HG03558 (cell line): Measurements from ENCODE around the gene BDKRB1.

Source experiments
- ATAC-seq: cut with Tn5 transposase; IDR thresholded peaks from one replicate; pipeline ENCODE4 v1.9.1; 2021; ENCODE audit warnings: moderate number of reproducible peaks; ENCODE audit not compliant: unreplicated experiment; ENCODE audit errors: extremely low read depth

The BDKRB1 gene

DNA sequence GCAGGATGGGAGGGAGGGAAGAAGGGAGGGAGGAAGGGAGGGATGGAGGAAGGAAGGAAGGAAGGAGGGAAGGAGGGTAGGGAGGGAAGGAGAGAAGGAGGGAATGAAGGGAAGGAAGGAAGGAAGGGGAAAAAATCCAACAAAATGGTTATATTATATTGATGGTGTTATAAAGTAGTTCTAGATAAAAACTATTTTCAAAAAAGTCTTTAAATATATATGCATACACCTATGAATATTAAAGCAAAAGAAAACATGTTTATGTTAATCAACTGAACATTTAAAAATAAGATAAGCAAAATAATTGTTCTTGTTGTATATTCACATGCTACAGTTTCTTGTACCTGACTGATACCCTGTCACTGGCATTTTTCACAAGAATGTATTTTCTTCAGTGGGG lies 1.9 kb downstream of the BDKRB1 start:
- ATAC-seq: no peak

- no peak for ATAC-seq
Observed at GRCh38 chr14:96260341-96260821, 4.4 kb downstream of the BDKRB1 start.

DNA sequence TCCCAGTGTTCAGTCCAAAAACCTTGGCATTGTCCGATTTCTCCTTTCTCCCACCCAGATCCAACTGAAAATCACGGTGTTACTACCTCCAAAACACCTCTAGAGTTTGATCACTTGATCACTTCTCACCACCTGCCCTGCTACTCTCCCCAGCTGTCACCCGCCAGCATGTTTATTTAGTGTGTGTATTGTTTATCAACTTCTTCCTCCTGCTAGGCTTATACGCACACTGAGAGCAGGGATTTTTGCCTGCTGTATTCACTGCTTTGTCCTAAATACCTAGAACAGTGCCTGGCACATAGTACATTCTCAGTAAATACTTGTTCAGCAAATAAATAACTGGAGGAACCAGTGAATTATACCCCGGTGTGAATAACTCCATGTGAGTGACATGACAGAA lies 5.0 kb downstream of the BDKRB1 start:
- ATAC-seq: no peak

DNA sequence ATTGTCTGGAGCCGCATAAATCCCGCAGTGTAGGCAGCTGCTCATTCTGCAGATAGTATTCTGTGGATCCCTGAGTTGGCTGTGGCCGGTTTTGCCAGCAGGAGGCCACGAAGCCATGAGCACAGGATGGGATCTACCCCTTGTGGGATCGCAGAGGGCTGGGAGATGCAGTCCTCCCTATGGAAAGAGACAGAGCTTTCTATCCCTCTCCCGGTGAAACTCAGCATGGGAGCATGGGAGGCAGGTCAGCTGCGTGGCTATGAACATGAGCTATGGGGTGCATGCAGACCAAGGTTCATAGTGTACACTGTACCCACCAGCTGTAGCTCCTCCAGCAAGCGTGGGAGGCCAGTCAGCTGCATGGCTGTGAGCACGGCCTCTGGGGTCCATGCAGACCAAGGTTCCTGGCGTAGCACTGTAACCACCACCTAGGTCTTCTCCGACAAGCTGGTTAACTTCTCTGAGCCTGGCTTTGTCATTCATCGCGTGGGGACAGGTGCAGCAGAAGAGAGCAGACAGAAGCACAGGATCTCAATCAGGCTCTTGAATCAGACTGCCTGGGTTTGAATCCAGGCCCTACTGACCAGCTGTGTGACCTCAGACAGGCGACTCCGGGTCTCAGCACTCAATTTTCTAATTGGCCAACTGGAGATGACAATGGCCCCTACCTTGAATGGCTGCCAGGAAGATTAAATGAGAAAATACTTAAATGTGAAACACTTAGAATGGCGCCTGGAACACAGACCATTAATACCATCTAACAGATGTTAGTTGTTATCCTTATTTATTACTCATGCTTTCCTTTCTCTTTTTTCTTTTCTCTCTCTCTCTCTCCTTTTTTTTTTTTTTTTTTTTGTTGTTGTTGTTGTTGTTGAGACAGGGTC lies 6.0 kb downstream of the BDKRB1 start:
- no peak for ATAC-seq

GRCh38 chr14:96263347-96264199 lies 7.6 kb downstream of the BDKRB1 start:
- ATAC-seq: no peak

DNA sequence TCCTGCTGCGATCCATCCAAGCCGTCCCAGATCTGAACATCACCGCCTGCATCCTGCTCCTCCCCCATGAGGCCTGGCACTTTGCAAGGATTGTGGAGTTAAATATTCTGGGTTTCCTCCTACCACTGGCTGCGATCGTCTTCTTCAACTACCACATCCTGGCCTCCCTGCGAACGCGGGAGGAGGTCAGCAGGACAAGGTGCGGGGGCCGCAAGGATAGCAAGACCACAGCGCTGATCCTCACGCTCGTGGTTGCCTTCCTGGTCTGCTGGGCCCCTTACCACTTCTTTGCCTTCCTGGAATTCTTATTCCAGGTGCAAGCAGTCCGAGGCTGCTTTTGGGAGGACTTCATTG lies 8.2 kb downstream of the BDKRB1 start:
- ATAC-seq: no peak

DNA sequence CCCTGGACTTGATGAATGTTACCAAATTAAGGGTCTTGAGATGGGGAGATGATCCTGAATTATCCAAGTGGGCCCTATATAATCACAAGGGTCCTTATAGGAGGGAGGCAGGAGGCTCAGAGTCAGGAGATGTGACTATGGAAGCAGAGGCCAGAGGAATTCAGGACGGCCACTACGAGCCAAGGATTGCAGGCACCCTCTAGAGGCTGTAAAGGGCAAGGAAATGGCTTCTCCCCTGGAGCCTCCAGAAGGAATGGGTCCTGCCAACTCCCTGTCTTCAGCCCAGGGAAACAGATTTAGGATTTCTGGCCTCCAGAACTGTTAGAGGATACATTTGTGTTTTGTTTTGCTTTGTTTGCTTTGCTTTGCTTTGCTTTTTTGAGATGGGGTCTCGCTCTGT lies 8.8 kb downstream of the BDKRB1 start:
- ATAC-seq: no peak

- ATAC-seq: no peak
Observed at GRCh38 chr14:96265383-96266095, 9.5 kb downstream of the BDKRB1 start.

GRCh38 chr14:96267336-96267735 lies 11.3 kb downstream of the BDKRB1 start:
- ATAC-seq: no peak

GRCh38 chr14:96267916-96268315 lies 11.9 kb downstream of the BDKRB1 start:
- no peak for ATAC-seq

GRCh38 chr14:96268431-96269358 lies 12.7 kb downstream of the BDKRB1 start:
- no peak for ATAC-seq

DNA sequence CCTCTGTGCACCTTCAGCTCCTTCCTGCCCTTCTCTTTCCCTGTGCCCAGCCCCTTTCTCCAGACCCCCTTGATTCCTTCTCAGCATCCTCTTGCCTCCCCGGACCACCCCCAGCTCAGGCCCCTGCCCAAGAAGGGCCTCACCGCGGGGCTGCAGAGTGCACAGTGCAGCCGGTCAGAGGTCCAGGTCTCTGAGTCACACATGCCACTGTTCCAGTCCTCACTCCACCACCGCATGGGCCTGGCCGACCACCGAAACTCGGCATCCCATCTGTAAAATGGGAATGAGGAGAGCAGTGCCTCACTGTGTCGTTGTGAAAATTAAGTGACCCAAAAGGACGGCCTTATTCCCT lies 13.3 kb downstream of the BDKRB1 start:
- no peak for ATAC-seq

GRCh38 chr14:96270565-96271420 lies 14.8 kb downstream of the BDKRB1 start:
- ATAC-seq: no peak

GRCh38 chr14:96271421-96271762 lies 15.4 kb downstream of the BDKRB1 start:
- no peak for ATAC-seq

GRCh38 chr14:96272777-96273473 lies 16.9 kb downstream of the BDKRB1 start:
- no peak for ATAC-seq

GRCh38 chr14:96273629-96274028 lies 17.6 kb downstream of the BDKRB1 start:
- ATAC-seq: no peak

DNA sequence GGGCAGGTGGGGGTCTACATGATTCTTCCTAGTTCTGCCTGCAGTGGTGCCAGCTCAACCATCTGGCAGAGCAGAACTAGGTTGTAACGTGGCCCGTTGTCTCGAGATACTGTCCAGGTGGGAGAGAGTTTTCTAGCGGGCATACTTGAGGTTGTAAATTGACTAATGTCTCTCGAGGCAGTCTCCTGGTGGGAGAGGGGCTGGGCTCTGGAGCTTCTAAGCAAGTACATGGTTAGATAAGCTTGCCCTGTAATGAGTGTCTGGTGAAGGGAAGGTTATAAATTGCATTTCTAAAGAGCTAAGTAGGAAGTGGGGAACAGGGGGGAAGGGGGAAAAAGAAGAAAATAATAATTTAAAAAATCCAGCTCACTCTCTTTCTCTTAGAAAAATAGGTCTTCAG lies 18.1 kb downstream of the BDKRB1 start:
- ATAC-seq: no peak

- no peak for ATAC-seq
Observed at GRCh38 chr14:96274543-96274942, 18.5 kb downstream of the BDKRB1 start.
